HEK293T (cell line): ENCODE data around the gene KRTAP9-2.
"Not testable (repeated sequence)": the region's sequence is repeated elsewhere in the genome, so short reads cannot be mapped to it uniquely, and the experiment has no call there.

ENCODE experiments used
- CTCF ChIA-PET: fragments of 350-600 bp; formaldehyde crosslinking; extraction: SDS; loops from one replicate; lab custom pipeline; 2021; ENCODE audit warnings: antibody characterized with exemption, inconsistent platforms; lab: Yijun Ruan, JAX
- POLR2A ChIA-PET: fragments of 350-600 bp; formaldehyde crosslinking; extraction: SDS; loops from one replicate; lab custom pipeline; 2020; ENCODE audit warnings: antibody characterized with exemption, inconsistent platforms; lab: Yijun Ruan, JAX
- DNase-seq: peaks from one replicate; pipeline ENCODE4 v3.0.0; 2012; ENCODE audit warnings: mixed read lengths; ENCODE audit errors: extremely low spot score
- ARNT ChIP-seq: fragments of 450-650 bp; IDR thresholded peaks from 2 replicates; pipeline ENCODE4 v1.6.1; 2017; ENCODE audit warnings: mild to moderate bottlenecking
- BHLHE40 ChIP-seq: fragments of 450-650 bp; IDR thresholded peaks from 2 replicates; pipeline ENCODE4 v1.6.1; 2016; ENCODE audit warnings: mild to moderate bottlenecking, moderate library complexity, borderline replicate concordance
- CTBP1 ChIP-seq: fragments of 450-650 bp; IDR thresholded peaks from 2 replicates; pipeline ENCODE4 v1.6.1; 2016; ENCODE audit warnings: borderline replicate concordance
- ELF4 ChIP-seq: fragments of 450-650 bp; IDR thresholded peaks from 2 replicates; pipeline ENCODE4 v1.6.1; 2017; ENCODE audit warnings: antibody characterized with exemption
- FOXA1 ChIP-seq: fragments of 450-650 bp; IDR thresholded peaks from 2 replicates; pipeline ENCODE4 v1.6.1; 2016; ENCODE audit warnings: mild to moderate bottlenecking
- FOXK2 ChIP-seq: fragments of 450-650 bp; IDR thresholded peaks from 2 replicates; pipeline ENCODE4 v1.6.1; 2016; ENCODE audit warnings: mild to moderate bottlenecking
- FOXM1 ChIP-seq: fragments of 450-650 bp; IDR thresholded peaks from 2 replicates; pipeline ENCODE4 v1.6.1; 2017; ENCODE audit warnings: mild to moderate bottlenecking, borderline replicate concordance
- HDGF ChIP-seq: fragments of 450-650 bp; IDR thresholded peaks from 2 replicates; pipeline ENCODE4 v1.6.1; 2017; ENCODE audit warnings: antibody characterized with exemption, borderline replicate concordance
- L3MBTL2 ChIP-seq: fragments of 450-650 bp; conservative IDR thresholded peaks from 2 replicates; pipeline ENCODE4 v1.6.1; 2016; ENCODE audit warnings: mild to moderate bottlenecking
- LEF1 ChIP-seq: fragments of 450-650 bp; IDR thresholded peaks from 2 replicates; pipeline ENCODE4 v1.6.1; 2017; ENCODE audit warnings: mild to moderate bottlenecking, borderline replicate concordance
- NFRKB ChIP-seq: fragments of 450-650 bp; IDR thresholded peaks from 2 replicates; pipeline ENCODE4 v1.6.1; 2016; ENCODE audit warnings: mild to moderate bottlenecking, moderate library complexity
- PKNOX1 ChIP-seq: fragments of 450-650 bp; IDR thresholded peaks from 2 replicates; pipeline ENCODE4 v1.6.1; 2016
- SP1 ChIP-seq: fragments of 450-650 bp; IDR thresholded peaks from 2 replicates; pipeline ENCODE4 v1.6.1; 2017
- SUZ12 ChIP-seq: fragments of 450-650 bp; IDR thresholded peaks from 2 replicates; pipeline ENCODE4 v1.6.1; 2016; ENCODE audit warnings: mild to moderate bottlenecking
- TARDBP ChIP-seq: fragments of 450-650 bp; IDR thresholded peaks from 2 replicates; pipeline ENCODE4 v1.6.1; 2016
- ZNF384 ChIP-seq: fragments of 450-650 bp; IDR thresholded peaks from 2 replicates; pipeline ENCODE4 v1.6.1; 2016

The KRTAP9-2 gene

GRCh38 chr17:41256291-41256685 is 29.8 kb downstream of the KRTAP9-2 start:
- ChIA-PET POLR2A (no interaction called here), CTCF (no interaction called here)
- DNase-seq, result no peak
- no peak for TF ChIP-seq SP1
- TF ChIP-seq FOXA1, result no peak
- TF ChIP-seq L3MBTL2, result no peak
- no peak for TF ChIP-seq TARDBP
- TF ChIP-seq LEF1, result no peak
- no peak for TF ChIP-seq ARNT
- TF ChIP-seq ELF4, result no peak
- no peak for TF ChIP-seq SUZ12
- no peak for TF ChIP-seq FOXK2
- no peak for TF ChIP-seq CTBP1
- TF ChIP-seq ZNF384, result no peak
- TF ChIP-seq NFRKB, result no peak

GRCh38 chr17:41258406-41258805 is 32.0 kb downstream of the KRTAP9-2 start:
- ChIA-PET POLR2A (no interaction called here), CTCF (no interaction called here)
- DNase-seq, result no peak
- no peak for TF ChIP-seq ELF4
- no peak for TF ChIP-seq CTBP1
- TF ChIP-seq SP1, result no peak
- no peak for TF ChIP-seq NFRKB
- TF ChIP-seq BHLHE40, result no peak
- TF ChIP-seq ARNT, result no peak

DNA sequence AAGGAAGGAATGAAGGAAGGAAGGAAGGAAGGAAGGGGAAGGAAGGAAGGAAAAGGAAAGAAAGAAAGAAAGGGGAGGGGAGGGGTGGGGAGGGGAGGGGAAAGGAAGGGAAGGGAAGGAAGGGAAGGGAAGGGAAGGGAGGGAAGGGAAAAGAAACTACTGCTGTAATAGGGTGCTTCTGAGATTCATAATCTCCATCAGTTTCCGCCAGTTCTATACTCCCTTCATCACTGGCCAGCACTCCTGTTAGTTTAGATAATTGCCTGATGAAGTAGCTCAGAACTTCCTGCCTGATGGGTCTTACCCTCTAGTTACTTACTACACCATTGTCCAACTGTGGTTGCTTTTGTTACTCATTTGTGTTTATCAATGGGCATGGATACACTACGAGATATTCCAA is 36.8 kb downstream of the KRTAP9-2 start:
- POLR2A ChIA-PET, result no interaction called here
- TF ChIP-seq FOXK2 (no peak), SUZ12 (no peak), ARNT (no peak), FOXA1 (no peak), BHLHE40 (no peak), CTBP1 (no peak), L3MBTL2 (no peak), ZNF384 (no peak), FOXM1 (no peak), TARDBP (no peak), SP1 (no peak), ELF4 (no peak)
- CTCF ChIA-PET, result no interaction called here
- DNase-seq, result no peak

- TF ChIP-seq TARDBP (no peak), L3MBTL2 (no peak), FOXM1 (no peak)
- CTCF ChIA-PET, result interaction anchor here (0.6 kb wide), 1 partner anchor 92 kb away, joined by 3 read pairs; no protein-coding TSS in a partner anchor
- DNase-seq, result no peak
- POLR2A ChIA-PET, result no interaction called here
Measured at GRCh38 chr17:41264599-41264998, 38.2 kb downstream of the KRTAP9-2 start.

DNA sequence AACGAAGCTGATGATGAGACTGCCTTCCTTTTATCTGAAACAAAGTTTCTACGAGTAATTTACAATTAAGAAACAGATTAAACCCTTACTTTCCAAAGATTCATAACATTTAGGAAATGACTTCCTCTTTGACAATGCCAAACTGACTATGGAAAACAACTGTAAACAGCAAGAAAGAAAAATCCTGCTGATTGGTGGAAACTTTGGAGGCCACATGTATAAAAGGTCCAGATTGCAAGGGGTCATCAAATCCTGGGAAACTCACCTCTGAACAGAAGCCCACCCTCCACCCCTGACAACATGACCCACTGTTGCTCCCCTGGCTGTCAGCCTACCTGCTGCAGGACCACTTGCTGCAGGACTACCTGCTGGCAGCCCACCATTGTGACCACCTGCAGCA is 38.6 kb downstream of the KRTAP9-2 start, which contains the start of gene KRTAP9-6:
TSS of gene KRTAP9-6 (plus strand) at position 301 of the 400 bp plus-strand sequence. CDS start at position 301, 0 bp downstream.
- TF ChIP-seq NFRKB (no peak), TARDBP (no peak), FOXK2 (no peak), FOXM1 (no peak), SUZ12 (no peak), SP1 (no peak), CTBP1 (no peak), ELF4 (no peak), PKNOX1 (no peak), L3MBTL2 (no peak), HDGF (no peak), BHLHE40 (no peak), ZNF384 (no peak), ARNT (no peak), LEF1 (no peak), FOXA1 (no peak)
- DNase-seq, result no peak
- ChIA-PET POLR2A (no interaction called here), CTCF (no interaction called here)

DNA sequence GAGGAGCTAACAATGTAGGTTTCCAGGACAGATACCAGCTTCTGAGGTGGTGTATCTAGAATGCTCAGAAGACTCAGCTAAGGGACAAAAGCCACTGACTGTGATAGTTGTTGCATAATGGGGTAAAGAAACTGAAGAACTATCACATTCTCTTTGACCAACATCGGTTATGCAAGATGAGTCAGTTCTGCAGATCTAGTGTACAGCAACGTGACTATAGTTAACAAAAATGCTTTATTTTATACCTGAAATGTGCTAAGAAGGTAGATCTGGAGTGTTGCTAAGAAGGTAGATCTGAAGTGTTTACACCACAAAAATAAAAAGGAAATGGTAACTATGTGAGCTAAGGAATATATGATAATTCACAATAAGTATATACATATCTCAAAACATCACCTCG is 41.3 kb downstream of the KRTAP9-2 start:
- POLR2A ChIA-PET, result no interaction called here
- TF ChIP-seq LEF1, result no peak
- no peak for TF ChIP-seq L3MBTL2
- no peak for TF ChIP-seq FOXA1
- TF ChIP-seq ARNT, result no peak
- TF ChIP-seq BHLHE40, result no peak
- TF ChIP-seq TARDBP, result no peak

GRCh38 chr17:41271323-41271722 is 44.9 kb downstream of the KRTAP9-2 start:
- DNase-seq, CTCF ChIA-PET, POLR2A ChIA-PET: not testable (repeated sequence)

More for the DNA sequence above, 41.3 kb downstream of the KRTAP9-2 start:
- no peak for DNase-seq
- CTCF ChIA-PET, result no interaction called here

DNA sequence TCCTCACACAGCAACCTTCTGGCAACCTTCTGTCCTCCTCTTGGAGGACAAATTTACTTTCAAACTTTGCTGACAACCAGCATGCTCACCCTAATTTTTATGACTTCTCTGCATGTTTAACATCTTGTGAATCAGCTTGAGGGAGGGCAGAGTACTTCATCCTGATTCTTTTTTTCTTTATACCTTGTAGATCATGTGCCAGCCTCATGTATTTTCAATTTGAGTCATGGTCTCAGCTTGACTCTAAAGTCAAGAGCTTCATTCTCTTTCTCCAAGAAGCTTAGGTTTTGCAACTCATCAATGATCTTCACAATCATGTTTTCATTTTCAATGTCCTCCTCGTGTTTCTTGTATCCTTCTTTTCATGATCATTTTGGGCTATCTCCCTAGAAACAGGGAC is 45.4 kb downstream of the KRTAP9-2 start:
- TF ChIP-seq LEF1, result no peak
- no peak for TF ChIP-seq PKNOX1
- TF ChIP-seq ZNF384, result no peak
- no peak for TF ChIP-seq ARNT
- no peak for TF ChIP-seq SUZ12
- POLR2A ChIA-PET, result no interaction called here
- no peak for DNase-seq
- CTCF ChIA-PET, result no interaction called here

DNA sequence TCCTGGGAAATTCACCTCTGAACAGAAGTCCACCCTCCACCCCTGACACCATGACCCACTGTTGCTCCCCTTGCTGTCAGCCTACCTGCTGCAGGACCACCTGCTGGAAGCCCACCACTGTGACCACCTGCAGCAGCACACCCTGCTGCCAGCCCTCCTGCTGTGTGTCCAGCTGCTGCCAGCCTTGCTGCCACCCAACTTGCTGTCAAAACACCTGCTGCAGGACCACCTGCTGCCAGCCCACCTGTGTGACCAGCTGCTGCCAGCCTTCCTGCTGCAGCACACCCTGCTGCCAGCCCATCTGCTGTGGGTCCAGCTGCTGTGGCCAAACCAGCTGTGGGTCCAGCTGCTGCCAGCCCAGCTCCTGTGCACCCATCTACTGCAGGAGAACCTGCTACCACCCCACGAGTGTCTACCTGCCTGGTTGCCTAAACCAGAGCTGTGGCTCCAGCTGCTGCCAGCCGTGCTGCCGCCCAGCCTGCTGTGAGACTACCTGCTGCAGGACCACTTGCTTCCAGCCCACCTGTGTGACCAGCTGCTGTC is 49.3 kb downstream of the KRTAP9-2 start, which contains the start of gene KRTAP9-7:
TSS of gene KRTAP9-7 (plus strand) at position 51 of the 543 bp plus-strand sequence. CDS start at position 51, 0 bp downstream.
- DNase-seq, CTCF ChIA-PET, POLR2A ChIA-PET: not testable (repeated sequence)
